H1 (cell line): ENCODE measurements around the gene TBCD.

Experiments used
- BRCA1 ChIP-seq: IDR thresholded peaks from 2 replicates; pipeline ENCODE4 v1.6.1; 2012; ENCODE audit warnings: low read depth, low read length, improper control_type of control experiment
- CTCF ChIP-seq, 3 experiments: IDR thresholded peaks; 1 replicate in 2 of 3; 2 replicates in 1 of 3; pipeline versions ENCODE4 v1.5.1 to v1.6.1; 2011; ENCODE audit warnings: low read length in 3 of 3, mild to moderate bottlenecking in 3 of 3, inconsistent platforms in 2 of 3, low read depth in 1 of 3, moderate library complexity in 1 of 3; ENCODE audit not compliant: insufficient read depth in 1 of 3; ENCODE audit errors: control extremely low read depth in 1 of 3
- EP300 ChIP-seq, 2 experiments: IDR thresholded peaks; 1 replicate in 1 of 2; 2 replicates in 1 of 2; pipeline ENCODE4 v1.6.1; 2011 to 2012; ENCODE audit warnings: low read depth in 2 of 2, low read length in 2 of 2, mild to moderate bottlenecking in 2 of 2, borderline replicate concordance in 1 of 2, inconsistent platforms in 1 of 2, moderate library complexity in 1 of 2
- SIN3A ChIP-seq, 2 experiments: IDR thresholded peaks in 1 of 2; conservative IDR thresholded peaks in 1 of 2; 2 replicates each; pipeline ENCODE4 v1.6.1; 2011 to 2012; ENCODE audit warnings: low read length in 2 of 2, improper control_type of control experiment in 1 of 2, low read depth in 1 of 2, mild to moderate bottlenecking in 1 of 2
- TF ChIP-seq, protein P1 (sequence below): IDR thresholded peaks from 2 replicates; pipeline ENCODE4 v1.6.1; 2011; ENCODE audit warnings: low read length, improper control_type of control experiment
- TF ChIP-seq, protein P2 (sequence below): IDR thresholded peaks from 2 replicates; pipeline ENCODE4 v1.6.1; 2012; ENCODE audit warnings: low read length, inconsistent platforms

DNA sequence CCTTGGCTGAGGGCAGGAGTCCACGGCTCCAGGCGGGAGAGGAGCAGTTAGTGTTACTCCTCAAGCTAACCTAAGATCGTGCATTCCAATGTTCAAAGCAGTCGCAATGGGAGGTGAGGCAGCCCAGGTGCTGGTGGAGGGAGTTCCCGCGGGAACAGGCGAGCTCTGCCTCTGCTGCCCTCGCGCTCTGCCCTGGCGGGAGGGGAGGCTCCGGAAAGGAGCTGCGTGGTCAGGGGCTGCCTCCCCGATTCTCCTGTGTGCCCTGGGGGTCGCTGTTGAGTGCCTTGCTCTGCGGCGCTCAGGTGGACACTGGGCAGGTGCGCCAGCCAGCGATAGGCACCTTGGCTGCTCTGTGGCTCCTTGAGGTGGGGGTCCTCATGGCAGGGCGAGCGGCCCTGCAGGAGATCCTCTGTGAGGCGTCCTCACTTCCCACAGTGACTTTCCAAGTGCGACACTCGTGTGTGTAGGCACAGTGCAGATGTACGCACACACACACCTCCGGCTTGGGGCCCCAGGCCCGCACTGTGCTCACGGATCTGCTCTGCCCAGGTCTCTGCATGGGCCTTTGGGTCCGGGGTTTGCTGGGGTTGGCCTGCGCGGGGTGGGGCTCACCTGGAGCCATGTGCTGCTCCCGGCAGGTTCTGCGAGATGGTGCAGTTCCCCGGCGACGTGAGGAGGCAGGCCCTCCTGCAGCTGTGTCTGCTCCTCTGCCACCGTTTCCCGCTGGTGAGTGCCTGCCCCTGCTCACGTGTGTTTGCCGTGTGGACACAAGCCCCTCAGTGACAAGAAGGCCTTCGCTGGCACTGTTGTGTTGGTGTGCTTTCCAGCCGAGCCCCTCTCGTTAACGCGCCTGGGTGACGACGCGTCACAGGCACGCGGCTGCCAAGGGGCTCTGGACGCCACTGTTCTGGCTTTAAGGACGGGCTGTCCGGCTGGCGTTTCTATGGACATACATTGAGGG, 185.8 kb downstream of the TBCD start:
- TF ChIP-seq CTCF (IDR thresholded peaks at IDR 0.05; ENCODE audit: control extremely low read depth in 1 of 3, insufficient read depth in 1 of 3, low read depth in 1 of 3, low read length in 3 of 3) (no peak; a peak in 1 of 4 replicates), BRCA1 (no peak), EP300 (IDR thresholded peaks at IDR 0.05; ENCODE audit: borderline replicate concordance in 1 of 2, low read depth in 2 of 2, low read length in 2 of 2) (no peak), SIN3A (conservative IDR thresholded peaks at IDR 0.05 in 1 of 2, IDR thresholded peaks at IDR 0.05 in 1 of 2; ENCODE audit: low read depth in 1 of 2, low read length in 2 of 2) (no peak)
- TF ChIP-seq, protein P1, sequence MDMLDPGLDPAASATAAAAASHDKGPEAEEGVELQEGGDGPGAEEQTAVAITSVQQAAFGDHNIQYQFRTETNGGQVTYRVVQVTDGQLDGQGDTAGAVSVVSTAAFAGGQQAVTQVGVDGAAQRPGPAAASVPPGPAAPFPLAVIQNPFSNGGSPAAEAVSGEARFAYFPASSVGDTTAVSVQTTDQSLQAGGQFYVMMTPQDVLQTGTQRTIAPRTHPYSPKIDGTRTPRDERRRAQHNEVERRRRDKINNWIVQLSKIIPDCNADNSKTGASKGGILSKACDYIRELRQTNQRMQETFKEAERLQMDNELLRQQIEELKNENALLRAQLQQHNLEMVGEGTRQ, result no peak
- TF ChIP-seq, protein P2, sequence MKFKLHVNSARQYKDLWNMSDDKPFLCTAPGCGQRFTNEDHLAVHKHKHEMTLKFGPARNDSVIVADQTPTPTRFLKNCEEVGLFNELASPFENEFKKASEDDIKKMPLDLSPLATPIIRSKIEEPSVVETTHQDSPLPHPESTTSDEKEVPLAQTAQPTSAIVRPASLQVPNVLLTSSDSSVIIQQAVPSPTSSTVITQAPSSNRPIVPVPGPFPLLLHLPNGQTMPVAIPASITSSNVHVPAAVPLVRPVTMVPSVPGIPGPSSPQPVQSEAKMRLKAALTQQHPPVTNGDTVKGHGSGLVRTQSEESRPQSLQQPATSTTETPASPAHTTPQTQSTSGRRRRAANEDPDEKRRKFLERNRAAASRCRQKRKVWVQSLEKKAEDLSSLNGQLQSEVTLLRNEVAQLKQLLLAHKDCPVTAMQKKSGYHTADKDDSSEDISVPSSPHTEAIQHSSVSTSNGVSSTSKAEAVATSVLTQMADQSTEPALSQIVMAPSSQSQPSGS, result no peak
